KMS-11 (cell line): ENCODE data around the gene TTC17.
"Not testable (repeated sequence)": the region's sequence is repeated elsewhere in the genome, so short reads cannot be mapped to it uniquely, and the experiment has no call there.

Source experiments
- H2AFZ ChIP-seq: fragments of 200-600 bp; sonication (generic); 2 replicates; pipeline ENCODE4 v1.6.1; 2016; ENCODE audit warnings: antibody characterized with exemption, mixed run types, low read depth
- H3K27ac ChIP-seq: fragments of 200-600 bp; sonication (generic); 2 replicates; pipeline ENCODE4 v1.6.1; 2016; ENCODE audit warnings: mild to moderate bottlenecking, mixed run types
- H3K27me3 ChIP-seq: fragments of 200-600 bp; sonication (generic); 2 replicates; pipeline ENCODE4 v1.6.1; 2017; ENCODE audit warnings: mild to moderate bottlenecking, low read depth, mixed run types, moderate library complexity; ENCODE audit not compliant: insufficient read depth
- H3K36me3 ChIP-seq: fragments of 200-600 bp; sonication (generic); 2 replicates; pipeline ENCODE4 v1.6.1; 2017; ENCODE audit warnings: mild to moderate bottlenecking, mixed run types; ENCODE audit not compliant: insufficient read depth
- H3K4me1 ChIP-seq: fragments of 200-600 bp; sonication (generic); 2 replicates; pipeline ENCODE4 v1.6.1; 2016; ENCODE audit warnings: mild to moderate bottlenecking, low read depth, mixed run types; ENCODE audit not compliant: poor library complexity, severe bottlenecking
- H3K4me2 ChIP-seq: fragments of 200-600 bp; sonication (generic); 2 replicates; pipeline ENCODE4 v1.7.0; 2016; ENCODE audit warnings: mild to moderate bottlenecking, mixed run types
- H3K4me3 ChIP-seq: fragments of 200-600 bp; sonication (generic); IDR thresholded peaks from 2 replicates; pipeline ENCODE4 v1.6.1; 2017; ENCODE audit warnings: low read depth, low read length, mixed read lengths; ENCODE audit not compliant: insufficient read depth
- H3K79me2 ChIP-seq: fragments of 200-600 bp; sonication (generic); 2 replicates; pipeline ENCODE4 v1.6.1; 2016; ENCODE audit warnings: low read depth, mixed run types; ENCODE audit not compliant: insufficient read depth
- H3K9ac ChIP-seq: fragments of 200-600 bp; sonication (generic); 2 replicates; pipeline ENCODE4 v1.6.1; 2016; ENCODE audit warnings: mild to moderate bottlenecking, mixed run types
- H4K20me1 ChIP-seq: fragments of 200-600 bp; sonication (generic); 2 replicates; pipeline ENCODE4 v1.6.1; 2016; ENCODE audit warnings: mild to moderate bottlenecking, mixed run types; ENCODE audit not compliant: insufficient read depth
- CTCF ChIP-seq: fragments of 200-600 bp; sonication (generic); conservative IDR thresholded peaks from 2 replicates; pipeline ENCODE4 v1.6.1; 2017; ENCODE audit warnings: low read depth, mild to moderate bottlenecking, antibody characterized with exemption, low read length, moderate library complexity, mixed read lengths

The TTC17 gene

DNA sequence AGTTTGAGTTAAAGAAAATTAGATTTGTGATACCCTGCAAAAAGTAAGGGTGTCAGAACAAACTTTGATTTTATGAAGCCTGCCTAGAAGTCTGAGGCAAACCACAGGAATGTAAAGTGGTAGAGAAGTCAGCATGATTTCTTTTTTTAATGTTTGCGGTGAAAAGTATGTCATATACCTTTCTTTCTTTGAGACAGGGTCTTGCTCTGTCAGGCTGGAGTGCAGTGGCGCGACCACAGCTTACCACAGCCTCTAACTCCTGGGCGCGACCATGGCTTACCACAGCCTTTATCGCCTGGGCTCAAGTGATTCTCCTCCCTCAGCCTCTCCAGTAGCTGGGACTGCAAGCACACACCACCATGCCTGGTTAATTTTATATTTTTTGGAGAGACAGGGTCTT lies 42.3 kb upstream of the TTC17 start:
- Histone ChIP-seq H4K20me1 (peaks cover 13% of the 10 kb centered on the region), H3K4me2 (peak overlapping the region; percentile 100), H3K79me2 (peaks cover 83% of the 10 kb centered on the region), H3K4me1 (peaks cover 63% of the 10 kb centered on the region), H3K27me3 (no peaks in the 10 kb centered on the region), H3K36me3 (peaks cover 4% of the 10 kb centered on the region; the same call in 1 of the 2 replicates), H3K4me3 (no peak overlapping the region), H3K27ac (peak overlapping the region; percentile 51; the same call in 1 of the 2 replicates), H2AFZ (no peak overlapping the region), H3K9ac (no peak overlapping the region)
- TF ChIP-seq CTCF = no peak

GRCh38 chr11:43327987-43328386 lies 30.7 kb upstream of the TTC17 start:
- no peaks in the 10 kb centered on the region for H4K20me1 ChIP-seq
- no peak overlapping the region for H3K4me2 ChIP-seq
- no peak overlapping the region for H2AFZ ChIP-seq
- H3K9ac ChIP-seq = no peak overlapping the region
- no peak overlapping the region for H3K27ac ChIP-seq
- peaks cover 10% of the 10 kb centered on the region for H3K4me1 ChIP-seq
- H3K36me3 ChIP-seq = peaks cover 7% of the 10 kb centered on the region; the same call in 1 of the 2 replicates
- no peaks in the 10 kb centered on the region for H3K27me3 ChIP-seq
- H3K79me2 ChIP-seq = no peaks in the 10 kb centered on the region
- H3K4me3 ChIP-seq = no peak overlapping the region
- TF ChIP-seq CTCF = no peak

- H3K4me2 ChIP-seq = no peak overlapping the region
- H3K27ac ChIP-seq = no peak overlapping the region
- H3K4me3 ChIP-seq = no peak overlapping the region
- H3K27me3 ChIP-seq = no peaks in the 10 kb centered on the region
- H3K9ac ChIP-seq = no peak overlapping the region
- peaks cover 6% of the 10 kb centered on the region; the same call in 1 of the 2 replicates for H3K36me3 ChIP-seq
- no peaks in the 10 kb centered on the region for H4K20me1 ChIP-seq
- H3K4me1 ChIP-seq = peaks cover 10% of the 10 kb centered on the region
- no peaks in the 10 kb centered on the region for H3K79me2 ChIP-seq
- no peak overlapping the region for H2AFZ ChIP-seq
- no peak for TF ChIP-seq CTCF
These were observed 30.2 kb upstream of the TTC17 start for GRCh38 chr11:43328482-43328881.

GRCh38 chr11:43341159-43341558 lies 17.6 kb upstream of the TTC17 start:
- no peaks in the 10 kb centered on the region for H3K36me3 ChIP-seq
- no peak overlapping the region for H3K9ac ChIP-seq
- no peak overlapping the region for H3K27ac ChIP-seq
- TF ChIP-seq CTCF = no peak
- no peaks in the 10 kb centered on the region for H4K20me1 ChIP-seq
- peaks cover 33% of the 10 kb centered on the region for H3K4me1 ChIP-seq
- H3K4me3 ChIP-seq = no peak overlapping the region
- no peaks in the 10 kb centered on the region for H3K79me2 ChIP-seq
- no peak overlapping the region; the same call in 1 of the 2 replicates for H3K4me2 ChIP-seq
- no peaks in the 10 kb centered on the region for H3K27me3 ChIP-seq
- no peak overlapping the region for H2AFZ ChIP-seq

DNA sequence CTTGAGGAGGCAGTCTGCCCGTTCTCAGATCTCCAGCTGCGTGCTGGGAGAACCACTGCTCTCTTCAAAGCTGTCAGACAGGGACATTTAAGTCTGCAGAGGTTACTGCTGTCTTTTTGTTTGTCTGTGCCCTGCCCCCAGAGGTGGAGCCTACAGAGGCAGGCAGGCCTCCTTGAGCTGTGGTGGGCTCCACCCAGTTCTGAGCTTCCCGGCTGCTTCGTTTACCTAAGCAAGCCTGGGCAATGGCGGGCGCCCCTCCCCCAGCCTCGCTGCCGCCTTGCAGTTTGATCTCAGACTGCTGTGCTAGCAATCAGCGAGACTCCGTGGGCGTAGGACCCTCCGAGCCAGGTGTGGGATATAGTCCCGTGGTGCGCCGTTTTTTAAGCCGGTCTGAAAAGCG lies 7.3 kb upstream of the TTC17 start:
- H4K20me1 ChIP-seq, H3K4me2 ChIP-seq, H3K79me2 ChIP-seq, H3K27ac ChIP-seq, H2AFZ ChIP-seq, H3K4me1 ChIP-seq, H3K9ac ChIP-seq, H3K4me3 ChIP-seq, H3K36me3 ChIP-seq, H3K27me3 ChIP-seq: not testable (repeated sequence)
